ENCODE measurements around the gene ABCA10.

ABCA10 gene

GRCh38 chr17:69143683-69144231 lies 84.9 kb downstream of the ABCA10 start:
- TF ChIP-seq NFRKB (IDR thresholded peaks at IDR 0.05) (no peak), ZNF384 (IDR thresholded peaks at IDR 0.05) (no peak), PKNOX1 (IDR thresholded peaks at IDR 0.05) (no peak), TARDBP (IDR thresholded peaks at IDR 0.05) (no peak), BHLHE40 (IDR thresholded peaks at IDR 0.05; ENCODE audit: borderline replicate concordance) (no peak), FOXM1 (IDR thresholded peaks at IDR 0.05; ENCODE audit: borderline replicate concordance) (no peak), CTBP1 (IDR thresholded peaks at IDR 0.05; ENCODE audit: borderline replicate concordance) (no peak), SP1 (IDR thresholded peaks at IDR 0.05) (no peak), FOXK2 (IDR thresholded peaks at IDR 0.05) (no peak), HDGF (IDR thresholded peaks at IDR 0.05; ENCODE audit: borderline replicate concordance) (no peak)
- POLR2A ChIA-PET, result no interaction called here
- CTCF ChIA-PET, result no interaction called here
- DNase-seq (ENCODE audit: extremely low spot score), result no peak

- CTCF ChIA-PET, result no interaction called here
- POLR2A ChIA-PET, result no interaction called here
- TF ChIP-seq FOXM1 (IDR thresholded peaks at IDR 0.05; ENCODE audit: borderline replicate concordance) (no peak), FOXK2 (IDR thresholded peaks at IDR 0.05) (no peak), NFRKB (IDR thresholded peaks at IDR 0.05) (no peak), SUZ12 (IDR thresholded peaks at IDR 0.05) (no peak), LEF1 (IDR thresholded peaks at IDR 0.05; ENCODE audit: borderline replicate concordance) (no peak), FOXA1 (IDR thresholded peaks at IDR 0.05) (no peak), ZNF384 (IDR thresholded peaks at IDR 0.05) (no peak), PKNOX1 (IDR thresholded peaks at IDR 0.05) (no peak)
- DNase-seq (ENCODE audit: extremely low spot score), result no peak
Measured at GRCh38 chr17:69143151-69143550, 85.5 kb downstream of the ABCA10 start.

- ChIA-PET POLR2A (no interaction called here), CTCF (interaction anchor here (0.6 kb wide), 1 partner anchor 13 kb away, joined by 3 read pairs; no protein-coding TSS in a partner anchor)
- TF ChIP-seq PKNOX1 (IDR thresholded peaks at IDR 0.05), result no peak
- TF ChIP-seq TARDBP (IDR thresholded peaks at IDR 0.05), result no peak
- no peak for TF ChIP-seq SUZ12 (IDR thresholded peaks at IDR 0.05)
- no peak for TF ChIP-seq ARNT (IDR thresholded peaks at IDR 0.05)
- TF ChIP-seq CTBP1 (IDR thresholded peaks at IDR 0.05; ENCODE audit: borderline replicate concordance), result no peak
- TF ChIP-seq FOXA1 (IDR thresholded peaks at IDR 0.05), result no peak
- TF ChIP-seq LEF1 (IDR thresholded peaks at IDR 0.05; ENCODE audit: borderline replicate concordance), result no peak
- no peak for DNase-seq (ENCODE audit: extremely low spot score)
Measured at GRCh38 chr17:69142175-69142802, 86.3 kb downstream of the ABCA10 start.

- POLR2A ChIA-PET, result no interaction called here
- no peak for TF ChIP-seq ARNT (IDR thresholded peaks at IDR 0.05)
- TF ChIP-seq NFRKB (IDR thresholded peaks at IDR 0.05), result no peak
- TF ChIP-seq L3MBTL2 (conservative IDR thresholded peaks at IDR 0.05), result no peak
- no peak for TF ChIP-seq CTBP1 (IDR thresholded peaks at IDR 0.05; ENCODE audit: borderline replicate concordance)
- no peak for TF ChIP-seq SUZ12 (IDR thresholded peaks at IDR 0.05)
- no peak for TF ChIP-seq ZNF384 (IDR thresholded peaks at IDR 0.05)
- TF ChIP-seq BHLHE40 (IDR thresholded peaks at IDR 0.05; ENCODE audit: borderline replicate concordance), result no peak
- no peak for TF ChIP-seq FOXK2 (IDR thresholded peaks at IDR 0.05)
- no peak for TF ChIP-seq SP1 (IDR thresholded peaks at IDR 0.05)
- TF ChIP-seq TARDBP (IDR thresholded peaks at IDR 0.05), result no peak
- no peak for TF ChIP-seq FOXM1 (IDR thresholded peaks at IDR 0.05; ENCODE audit: borderline replicate concordance)
- TF ChIP-seq FOXA1 (IDR thresholded peaks at IDR 0.05), result no peak
- no peak for TF ChIP-seq LEF1 (IDR thresholded peaks at IDR 0.05; ENCODE audit: borderline replicate concordance)
- TF ChIP-seq HDGF (IDR thresholded peaks at IDR 0.05; ENCODE audit: borderline replicate concordance), result no peak
- TF ChIP-seq PKNOX1 (IDR thresholded peaks at IDR 0.05), result no peak
- TF ChIP-seq ELF4 (IDR thresholded peaks at IDR 0.05), result no peak
- DNase-seq (ENCODE audit: extremely low spot score), result no peak
- CTCF ChIA-PET, result interaction anchor here (0.6 kb wide), 1 partner anchor 12 kb away, joined by 3 read pairs; no protein-coding TSS in a partner anchor
Measured at GRCh38 chr17:69141431-69142174, 87.0 kb downstream of the ABCA10 start, which contains the start of gene ABCA6. TSS of gene ABCA6 (minus strand) at chr17:69141895. CDS start at chr17:69140703, 1,192 bp downstream.

- no peak for TF ChIP-seq FOXA1 (IDR thresholded peaks at IDR 0.05)
- TF ChIP-seq L3MBTL2 (conservative IDR thresholded peaks at IDR 0.05), result no peak
- no peak for TF ChIP-seq ARNT (IDR thresholded peaks at IDR 0.05)
- no peak for TF ChIP-seq SUZ12 (IDR thresholded peaks at IDR 0.05)
- no peak for TF ChIP-seq HDGF (IDR thresholded peaks at IDR 0.05; ENCODE audit: borderline replicate concordance)
- TF ChIP-seq LEF1 (IDR thresholded peaks at IDR 0.05; ENCODE audit: borderline replicate concordance), result no peak
- no peak for TF ChIP-seq FOXM1 (IDR thresholded peaks at IDR 0.05; ENCODE audit: borderline replicate concordance)
- no peak for TF ChIP-seq ZNF384 (IDR thresholded peaks at IDR 0.05)
- no peak for TF ChIP-seq BHLHE40 (IDR thresholded peaks at IDR 0.05; ENCODE audit: borderline replicate concordance)
- TF ChIP-seq SP1 (IDR thresholded peaks at IDR 0.05), result no peak
- no peak for TF ChIP-seq FOXK2 (IDR thresholded peaks at IDR 0.05)
- TF ChIP-seq NFRKB (IDR thresholded peaks at IDR 0.05), result no peak
- TF ChIP-seq CTBP1 (IDR thresholded peaks at IDR 0.05; ENCODE audit: borderline replicate concordance), result no peak
- no peak for TF ChIP-seq TARDBP (IDR thresholded peaks at IDR 0.05)
- TF ChIP-seq PKNOX1 (IDR thresholded peaks at IDR 0.05), result no peak
- TF ChIP-seq ELF4 (IDR thresholded peaks at IDR 0.05), result no peak
- ChIA-PET POLR2A (no interaction called here), CTCF (no interaction called here)
Measured at GRCh38 chr17:69134112-69134511, 94.5 kb downstream of the ABCA10 start.

More at GRCh38 chr17:69134112-69134511, 94.5 kb downstream of the ABCA10 start:
- DNase-seq (ENCODE audit: extremely low spot score), result no peak

Measured in HEK293T (cell line).